ENCODE data around the gene EIF4E1B.

- TF ChIP-seq CTCF (conservative IDR thresholded peaks at IDR 0.05 in 1 of 2, IDR thresholded peaks at IDR 0.05 in 1 of 2; ENCODE audit: low read depth in 1 of 2, low read length in 2 of 2) (no peak), EZH2 (IDR thresholded peaks at IDR 0.05; ENCODE audit: low read length, missing control alignments) (no peak)
These were observed 41.3 kb upstream of the EIF4E1B start for GRCh38 chr5:176589039-176589769.
